HG02840 (cell line): ENCODE results near the gene AGTRAP.

Source experiments
- ATAC-seq: cut with Tn5 transposase; IDR thresholded peaks from one replicate; pipeline ENCODE4 v1.9.1; 2021; ENCODE audit warnings: mild to moderate bottlenecking, moderate library complexity, moderate number of reproducible peaks; ENCODE audit not compliant: unreplicated experiment, low FRiP score

Gene AGTRAP

GRCh38 chr1:11735854-11736745 lies at the start of gene AGTRAP:
AGTRAP (plus strand) TSS chr1:11736136; CDS start chr1:11736209, 73 bp downstream.
- peak; percentile 70 for ATAC-seq

DNA sequence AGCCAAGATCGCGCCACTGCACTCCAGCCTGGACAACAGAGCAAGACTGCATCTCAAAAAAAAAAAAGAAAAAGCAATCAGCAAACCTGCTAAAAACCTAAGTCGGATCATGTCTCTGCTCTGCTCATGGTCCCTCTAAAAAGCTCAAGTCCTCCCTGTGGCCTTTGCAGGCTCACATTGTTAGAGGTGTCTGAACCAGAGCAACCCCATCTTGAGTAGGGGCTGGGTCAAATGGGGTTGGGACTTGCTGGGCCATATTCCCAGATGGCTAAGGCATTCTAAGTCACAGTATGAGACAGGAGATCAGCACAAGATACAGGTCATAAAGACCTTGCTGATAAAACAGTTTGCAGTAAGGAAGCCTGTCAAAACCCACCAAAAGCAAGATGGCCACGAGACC lies 47.4 kb upstream of the AGTRAP start:
- no peak for ATAC-seq

- no peak for ATAC-seq
Observed at GRCh38 chr1:11690397-11691301, 45.3 kb upstream of the AGTRAP start.

DNA sequence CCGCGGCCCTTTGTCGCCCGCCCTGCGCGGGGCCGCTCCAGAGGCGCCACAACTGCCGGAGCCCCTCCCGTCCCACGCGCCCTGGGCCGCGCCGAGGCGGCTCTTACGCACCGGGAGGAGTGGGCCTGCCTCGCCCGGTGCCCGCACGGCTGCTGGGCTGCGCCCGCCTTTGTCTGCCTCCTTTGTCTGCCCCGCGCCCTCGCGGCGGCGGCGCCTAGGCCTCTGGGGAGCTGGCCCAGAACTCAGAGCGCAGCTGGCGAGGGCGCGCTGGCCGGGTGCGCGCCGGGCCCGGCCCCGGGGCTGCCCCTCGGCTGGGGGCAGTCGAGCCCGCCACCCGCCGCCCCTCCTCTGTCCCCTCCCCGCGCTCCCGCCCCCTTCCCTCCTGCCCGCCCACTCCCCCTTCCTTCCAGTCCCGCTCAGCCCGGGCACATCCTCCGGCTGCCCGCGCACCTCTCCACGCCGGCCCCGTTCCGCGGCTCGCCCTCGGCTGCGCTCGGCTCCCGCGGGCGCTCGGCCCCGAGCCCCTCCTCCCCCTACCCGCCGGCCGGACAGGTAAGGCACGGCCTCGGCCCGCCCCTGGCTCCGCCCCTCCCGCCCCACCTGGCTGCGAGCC lies 44.5 kb upstream of the AGTRAP start, which contains the start of gene DRAXIN:
DRAXIN (plus strand) TSS at position 409 of the 613 bp plus-strand sequence. CDS start 14,549 bp downstream, outside the sequence.
- ATAC-seq, result no peak

DNA sequence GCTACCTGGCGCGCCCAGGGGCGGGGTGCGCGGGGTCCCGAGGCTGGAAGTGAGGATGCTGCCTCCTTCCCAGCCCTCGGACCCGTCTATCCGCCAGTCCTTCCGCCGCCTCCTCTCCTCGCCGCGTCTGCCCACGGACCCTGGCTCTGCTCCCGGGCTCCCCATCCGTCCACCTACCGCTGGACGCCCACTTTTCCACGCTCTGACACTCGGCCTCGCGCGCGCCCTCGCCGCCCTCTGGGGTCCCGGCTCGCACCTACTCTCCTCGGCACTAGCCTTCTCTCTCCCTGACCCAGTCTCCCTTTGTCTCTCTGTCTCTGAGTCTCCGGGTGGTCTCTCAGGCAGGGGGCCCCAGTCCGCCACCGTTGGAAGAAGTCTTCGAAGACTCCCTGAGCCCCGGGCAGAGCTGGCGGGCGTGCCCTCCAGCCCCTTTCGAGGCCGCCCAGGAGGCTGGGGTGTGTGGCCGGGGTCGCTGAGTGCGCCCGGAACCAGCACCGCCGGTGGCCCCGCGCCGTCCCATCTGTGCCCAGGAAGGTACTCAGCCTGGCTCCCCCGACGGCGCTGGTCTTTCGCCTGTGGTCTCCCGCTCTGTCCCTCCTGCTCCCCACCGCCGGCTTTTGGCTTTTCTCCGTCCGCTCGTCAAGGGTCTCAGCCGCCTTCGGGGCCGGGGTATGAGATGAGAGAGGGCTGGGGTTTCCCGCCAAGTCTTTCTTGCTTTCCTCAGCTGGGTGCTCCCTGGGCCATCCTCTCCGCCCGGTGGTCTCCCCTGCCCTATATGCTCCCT lies 43.8 kb upstream of the AGTRAP start:
- ATAC-seq, result no peak

GRCh38 chr1:11693024-11693590 lies 42.8 kb upstream of the AGTRAP start:
- no peak for ATAC-seq

DNA sequence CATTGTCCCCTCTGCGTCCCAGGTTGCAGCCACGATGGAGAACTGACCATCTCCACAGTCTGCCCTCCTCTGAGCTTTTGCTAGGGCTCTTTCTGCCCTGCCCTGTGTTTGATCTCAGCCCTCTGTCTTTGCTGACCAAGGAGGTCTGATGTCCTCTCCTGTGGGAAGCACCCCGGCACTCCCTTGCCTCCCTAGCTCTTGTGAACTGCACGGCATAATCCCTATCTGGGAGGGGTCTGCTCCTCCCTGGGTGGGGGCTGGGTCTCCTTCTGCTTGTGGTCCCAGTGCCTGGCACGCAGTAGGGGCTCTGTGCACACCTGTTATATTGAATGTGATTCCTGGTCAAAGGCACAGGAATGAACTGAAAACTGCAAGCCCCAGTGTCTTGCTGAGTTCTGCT lies 42.0 kb upstream of the AGTRAP start:
- no peak for ATAC-seq

DNA sequence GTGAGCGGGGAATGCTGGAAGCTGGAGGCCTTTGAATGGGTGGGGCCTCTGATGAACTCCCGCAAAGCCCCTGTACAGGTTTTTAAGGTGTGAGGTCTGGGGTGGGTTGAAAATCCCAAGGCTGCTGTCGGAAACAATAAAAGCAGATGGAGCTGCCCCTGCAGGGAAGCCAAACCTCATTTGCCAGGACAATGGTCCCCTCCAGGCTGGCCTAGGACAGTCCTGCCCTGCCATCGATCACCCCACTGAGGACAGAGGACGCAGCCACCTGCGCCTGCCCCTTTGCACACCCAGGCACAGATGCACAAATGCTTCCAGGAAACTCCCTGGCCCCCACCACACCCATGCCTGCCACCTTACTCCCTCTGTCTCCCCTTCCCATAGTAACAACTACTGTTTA lies 40.1 kb upstream of the AGTRAP start:
- no peak for ATAC-seq

- ATAC-seq, result no peak
Observed at GRCh38 chr1:11697188-11697892, 38.6 kb upstream of the AGTRAP start.

- no peak for ATAC-seq
Observed at GRCh38 chr1:11697893-11698210, 38.1 kb upstream of the AGTRAP start.

DNA sequence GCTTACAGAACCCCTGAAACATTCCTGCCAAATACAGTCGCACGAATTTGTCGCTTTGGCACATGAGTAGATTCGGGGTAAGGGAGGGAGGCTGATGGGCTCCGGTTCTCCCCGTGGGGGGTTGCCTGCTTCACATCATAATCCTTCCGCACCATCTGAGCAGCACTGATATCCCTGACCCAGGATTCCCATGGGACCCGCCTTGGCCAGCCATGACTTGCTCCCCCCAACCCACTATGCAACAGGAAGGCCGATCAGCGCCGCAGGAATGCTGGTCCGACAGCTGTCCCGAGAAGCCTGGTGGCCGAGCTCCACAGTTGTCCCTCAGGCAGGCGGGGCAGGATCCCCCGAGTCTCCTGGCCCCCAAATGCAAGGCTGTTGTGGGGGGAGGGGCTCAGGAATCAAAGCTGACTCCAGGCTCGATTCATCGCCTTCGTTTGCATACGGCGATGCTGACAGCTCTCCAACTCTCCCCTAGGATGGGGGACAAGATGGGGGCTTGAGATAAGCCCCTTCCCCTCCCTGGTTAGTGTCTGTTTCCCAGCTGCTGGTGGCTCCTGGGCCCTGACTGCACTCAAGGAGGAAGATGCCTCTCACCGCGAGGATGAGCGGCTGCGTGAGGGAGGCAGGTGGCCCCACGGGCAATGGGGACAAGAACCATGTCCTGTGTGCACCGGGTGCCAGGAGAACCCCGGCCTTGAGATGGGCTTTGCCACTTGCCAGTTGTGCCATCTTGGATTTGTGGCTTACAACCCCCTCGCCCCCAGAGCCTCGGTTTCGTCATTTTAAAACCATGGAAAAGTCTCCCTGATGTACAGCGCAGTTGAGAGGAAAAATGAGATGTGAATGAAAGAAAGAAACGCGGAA lies 35.1 kb upstream of the AGTRAP start:
- ATAC-seq, result no peak

DNA sequence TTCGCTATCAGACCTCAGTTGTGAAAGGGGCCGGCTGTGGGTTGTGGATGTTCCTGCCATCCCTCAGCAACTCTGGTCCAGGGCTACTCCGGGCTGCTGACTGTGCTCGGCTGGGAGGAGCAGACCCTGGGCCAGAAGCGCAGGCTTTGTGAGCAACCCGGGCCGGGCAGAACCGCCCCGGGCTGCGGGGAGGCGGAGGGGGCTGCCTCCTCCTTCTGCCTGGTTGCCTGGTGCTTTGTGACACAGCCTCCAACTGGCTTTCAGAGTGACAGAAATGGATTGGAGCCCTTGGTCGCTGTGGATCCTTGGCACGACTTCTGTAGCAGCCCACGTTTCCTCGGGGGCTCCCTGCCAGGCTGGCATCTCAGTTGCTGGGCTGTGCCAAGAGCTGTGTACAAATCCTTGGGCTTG lies 34.4 kb upstream of the AGTRAP start:
- no peak for ATAC-seq

- ATAC-seq, result no peak
Observed at GRCh38 chr1:11701981-11702803, 33.7 kb upstream of the AGTRAP start.

- no peak for ATAC-seq
Observed at GRCh38 chr1:11703357-11704193, 32.4 kb upstream of the AGTRAP start.

DNA sequence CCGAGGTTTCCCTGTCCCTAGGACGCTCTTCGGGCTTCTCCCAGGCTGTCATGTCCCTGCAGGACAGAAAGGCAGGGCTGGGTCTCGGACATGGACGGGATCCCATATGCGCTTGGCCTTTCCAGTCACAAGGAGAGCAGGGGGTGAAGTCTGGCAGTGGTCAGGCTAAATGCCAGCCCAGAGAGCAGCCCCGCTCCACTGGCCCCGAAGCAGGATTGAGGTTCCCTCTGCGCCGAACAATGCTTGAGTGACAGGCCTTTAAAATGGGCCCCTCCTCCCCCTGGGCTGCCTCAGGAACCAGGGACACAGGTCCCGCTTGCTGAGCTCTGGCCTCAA lies 31.8 kb upstream of the AGTRAP start:
- no peak for ATAC-seq

DNA sequence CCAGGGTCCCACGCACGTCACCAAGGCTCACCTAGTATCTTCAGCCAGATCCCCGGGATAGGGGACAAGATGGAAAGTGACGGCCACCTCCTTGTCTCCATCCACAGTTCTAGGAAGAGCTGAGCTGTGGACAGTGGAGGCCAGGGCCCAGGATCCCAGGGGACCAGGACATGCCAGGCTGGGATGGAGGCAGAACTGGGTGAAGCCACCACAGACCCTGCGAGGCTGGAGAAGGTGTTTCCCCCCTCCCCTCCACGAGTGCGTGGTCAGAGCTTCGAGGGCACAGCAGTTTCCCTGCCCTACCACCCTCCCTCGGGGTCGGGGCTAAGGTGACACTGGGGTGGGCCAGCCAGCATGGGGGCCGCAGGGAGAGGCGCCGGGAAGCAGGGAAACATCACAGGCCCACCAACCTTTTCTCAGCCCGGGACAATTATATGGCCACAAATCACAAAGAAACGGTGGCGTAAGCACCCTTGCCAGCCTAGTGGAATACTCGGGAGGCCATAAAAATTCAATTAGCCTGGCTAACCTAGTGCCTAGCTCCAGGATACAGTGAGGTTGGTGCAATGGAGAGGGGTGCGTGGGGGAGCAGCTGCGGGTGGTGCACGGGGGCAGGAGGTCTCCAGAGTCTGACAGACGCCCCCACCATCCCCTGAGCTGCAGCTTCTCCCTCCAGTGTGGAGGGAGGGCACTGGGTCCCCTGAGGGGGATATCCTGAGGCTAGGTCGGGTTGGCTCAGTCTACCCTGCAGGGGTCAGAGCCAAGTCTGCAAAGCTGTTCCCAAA lies 31.1 kb upstream of the AGTRAP start:
- ATAC-seq, result no peak
